GM19395 (cell line): ENCODE results near the gene VSX1.
A peak's percentile ranks its signal among the peaks of the same experiment; 100 is the strongest.

Experiments used
- ATAC-seq: cut with Tn5 transposase; IDR thresholded peaks from one replicate; pipeline ENCODE4 v1.9.1; 2021; ENCODE audit warnings: mild to moderate bottlenecking, moderate library complexity; ENCODE audit not compliant: unreplicated experiment

VSX1 gene

DNA sequence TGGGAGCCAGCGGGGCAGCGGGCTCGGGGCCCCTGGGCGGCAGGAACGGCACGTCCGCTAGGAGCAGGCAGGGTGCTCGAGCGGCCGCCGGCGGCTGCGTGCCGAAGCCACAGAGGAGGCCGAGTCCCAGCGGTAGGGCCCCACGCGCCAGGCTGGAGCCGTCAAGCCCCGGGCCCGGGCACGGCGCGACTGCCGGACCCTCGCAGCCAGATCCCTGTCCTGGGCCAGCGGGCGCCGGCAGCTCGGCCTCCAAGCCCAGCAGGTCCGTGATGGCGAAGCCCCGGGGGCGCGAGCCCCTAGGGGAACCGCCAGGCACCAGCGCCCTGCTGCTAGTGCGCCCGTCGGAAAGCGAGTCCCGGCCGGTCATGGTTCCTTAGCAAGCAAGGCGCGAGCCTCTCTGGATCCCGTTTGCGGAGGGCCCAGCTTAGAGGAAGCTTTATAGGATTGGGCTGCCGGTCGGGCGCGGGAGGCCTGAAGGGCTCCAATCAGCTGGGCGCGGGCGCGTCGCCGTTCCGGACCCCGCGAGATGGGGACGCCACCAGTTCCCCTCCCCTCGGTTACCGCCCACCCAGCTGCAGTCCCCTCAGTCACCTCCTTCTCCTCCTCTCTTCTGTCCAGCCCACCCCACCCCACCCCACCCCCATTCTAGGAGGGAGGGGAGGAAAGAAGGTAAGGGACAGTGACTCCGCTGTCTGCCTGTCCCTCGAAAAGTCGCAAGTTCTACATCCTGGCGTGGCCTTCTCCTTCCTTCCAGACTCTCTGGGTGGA is at the start of gene VSX1:
Gene VSX1, minus strand, starts transcription at position 412 of the 768 bp plus-strand sequence. Its CDS starts 45 bp downstream, at position 367.
- ATAC-seq: no peak

DNA sequence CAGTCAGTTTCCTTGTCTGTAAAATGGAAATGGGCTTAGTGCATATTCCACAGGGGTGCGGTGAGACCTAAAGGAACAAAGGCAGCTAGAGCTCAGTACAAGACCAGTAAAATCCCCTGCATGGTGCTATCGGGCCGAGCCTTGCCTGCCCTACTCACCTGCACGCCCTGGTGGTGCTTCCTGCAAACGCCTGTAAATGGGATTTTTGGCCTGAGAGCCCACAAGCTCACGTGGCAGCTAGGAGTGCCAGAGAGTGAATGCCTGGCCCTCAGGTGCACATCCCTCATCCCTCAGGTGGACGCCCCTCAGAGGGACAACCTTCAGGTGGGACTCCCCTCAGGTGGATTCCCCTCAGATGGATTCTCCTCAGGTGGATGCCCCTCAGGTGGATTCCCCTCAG is 48.0 kb upstream of the VSX1 start:
- ATAC-seq: no peak

DNA sequence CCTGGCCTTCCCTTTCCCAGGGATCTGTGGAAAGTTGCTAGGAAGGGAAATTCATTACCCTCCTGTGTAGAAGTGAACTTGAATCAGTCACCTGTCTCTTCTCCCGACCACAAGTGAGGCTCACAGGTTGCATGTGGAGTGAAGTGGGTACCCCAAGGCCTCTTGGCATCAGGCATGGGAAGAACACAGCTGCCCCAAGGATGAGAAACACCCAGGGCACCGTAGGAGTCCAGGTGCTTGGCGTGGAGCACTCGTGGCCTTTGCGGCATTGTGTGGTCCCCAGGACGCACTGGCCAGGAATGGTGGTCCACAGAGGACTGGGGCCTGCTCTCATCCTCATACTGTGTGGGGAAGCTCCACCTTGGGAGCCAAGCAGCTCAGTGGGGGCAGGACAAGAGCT is 47.5 kb upstream of the VSX1 start:
- ATAC-seq: no peak

DNA sequence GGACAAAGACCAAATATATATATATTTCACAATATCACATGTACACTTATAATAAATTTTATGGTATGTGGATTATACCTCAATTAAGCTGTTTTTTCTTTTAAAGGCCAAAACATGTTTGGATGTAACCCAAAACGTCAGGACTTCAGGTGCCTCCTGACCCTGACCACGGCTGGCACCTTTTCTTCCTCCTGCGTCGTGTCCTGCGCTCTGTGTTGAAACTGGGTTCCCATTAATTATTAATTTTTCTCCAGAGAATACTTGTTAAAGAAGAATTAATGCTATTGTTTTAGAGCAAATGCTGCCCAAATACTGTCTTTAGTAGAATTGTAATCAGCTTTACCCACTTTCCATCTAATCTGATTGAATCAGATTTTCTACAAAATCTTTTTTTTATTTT is 46.7 kb upstream of the VSX1 start:
- ATAC-seq: no peak

DNA sequence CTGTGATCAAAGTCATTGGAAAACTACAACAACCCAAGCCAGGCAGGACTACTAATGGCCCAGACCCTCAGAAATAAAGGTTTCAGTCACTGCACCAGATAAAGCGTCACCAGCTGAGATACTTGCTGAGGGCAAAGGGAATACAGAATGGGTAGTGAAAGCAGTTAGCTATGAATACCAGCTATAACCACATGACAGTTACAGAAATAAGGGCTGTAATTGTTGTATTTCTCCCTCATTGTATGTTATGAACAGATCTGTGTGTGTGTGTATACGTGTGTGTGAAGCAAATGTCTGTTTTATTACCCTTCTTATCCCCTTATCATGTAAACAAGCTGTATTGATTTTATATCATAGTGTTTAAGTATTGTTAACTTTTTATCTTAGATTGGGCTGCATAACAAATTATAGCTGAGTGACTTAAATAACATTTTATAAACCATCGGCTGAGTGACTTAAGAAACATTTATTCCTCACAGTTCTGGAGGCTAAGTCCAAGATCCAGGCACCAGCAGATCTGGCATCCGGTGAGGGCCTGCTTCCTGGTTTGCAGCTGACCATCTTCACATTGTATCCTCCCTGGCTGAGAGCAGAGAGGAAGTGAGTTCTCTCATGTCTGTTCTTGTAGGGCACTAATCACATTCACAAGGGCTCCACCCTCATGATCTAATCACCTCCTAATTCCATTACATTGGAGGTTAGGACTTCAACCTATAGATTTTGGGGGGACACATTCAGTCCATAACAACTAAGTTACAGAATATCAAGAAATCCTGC is 46.0 kb upstream of the VSX1 start:
- no peak for ATAC-seq

DNA sequence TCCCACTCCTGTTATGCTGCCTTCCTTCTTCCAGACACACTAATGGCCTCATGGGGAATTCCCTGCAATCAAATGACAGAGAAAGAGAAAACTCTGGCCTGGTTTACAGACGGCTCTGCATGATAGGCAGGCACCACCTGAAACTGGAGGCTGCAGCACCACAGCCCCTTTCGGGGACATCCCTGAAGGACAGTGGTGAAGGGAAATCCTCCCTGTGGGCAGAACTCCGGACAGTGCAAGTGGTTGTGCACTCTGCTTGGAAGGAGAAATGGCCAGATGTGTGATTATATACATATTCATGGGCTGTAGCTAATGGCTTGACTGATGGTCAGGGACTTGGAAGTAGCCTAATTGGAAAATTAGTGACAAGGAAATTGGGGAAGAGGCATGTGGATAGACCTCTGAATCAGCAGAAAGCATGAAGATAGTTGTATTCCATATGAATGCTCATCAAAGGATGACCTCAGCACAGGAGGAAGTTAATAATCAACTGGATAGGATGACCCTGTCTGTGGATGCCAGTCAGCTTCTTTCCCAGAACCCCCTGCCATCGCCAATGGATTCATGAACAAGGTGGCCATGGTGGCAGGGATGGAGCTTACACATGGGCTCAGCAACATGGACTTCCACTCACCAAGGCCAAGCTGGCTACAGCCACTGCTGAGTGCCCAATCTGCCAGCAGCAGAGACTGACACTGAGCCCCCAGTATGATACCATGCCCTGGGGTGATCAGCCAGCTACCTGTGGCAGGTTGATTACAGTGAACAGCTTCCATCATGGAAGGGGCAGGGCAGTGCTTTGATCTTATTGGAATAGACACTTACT is 44.5 kb upstream of the VSX1 start:
- no peak for ATAC-seq

DNA sequence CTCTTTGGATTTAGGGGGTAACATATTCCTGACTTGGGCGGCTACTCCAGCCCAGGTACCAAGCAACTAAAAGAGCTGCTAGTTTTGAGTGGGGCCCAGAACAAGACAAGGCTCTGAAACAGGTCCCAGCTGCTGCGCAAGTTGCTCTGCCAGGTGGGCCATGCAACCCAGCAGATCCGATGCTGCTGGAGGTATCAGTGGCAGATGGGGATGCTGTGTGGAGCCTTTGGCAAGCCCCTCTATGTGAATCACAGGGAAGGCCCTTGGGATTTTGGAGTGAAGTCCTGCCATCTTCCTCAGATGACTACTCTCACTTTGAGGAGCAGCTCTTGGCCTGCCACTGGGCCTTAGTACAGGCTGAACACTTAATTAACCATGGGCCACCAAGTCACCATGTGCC is 43.7 kb upstream of the VSX1 start:
- ATAC-seq: no peak

DNA sequence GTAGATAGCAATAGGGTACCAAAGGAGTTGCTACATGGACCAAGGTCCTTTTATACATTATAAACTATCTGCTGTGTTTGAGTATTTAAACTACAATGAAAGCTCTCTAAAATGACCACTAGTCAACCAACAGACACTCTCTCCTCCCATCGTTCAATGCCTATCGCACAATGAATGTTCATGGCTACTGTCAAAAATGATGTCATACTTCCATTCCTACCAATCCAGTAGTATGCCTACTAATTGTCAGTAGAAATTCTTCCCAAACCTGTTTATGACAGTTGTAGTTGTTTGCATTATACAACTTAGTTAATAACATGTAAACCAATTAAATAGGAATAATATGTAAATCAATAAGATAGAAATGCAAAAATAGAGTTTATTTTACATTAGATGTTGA is 39.0 kb upstream of the VSX1 start:
- ATAC-seq: no peak

DNA sequence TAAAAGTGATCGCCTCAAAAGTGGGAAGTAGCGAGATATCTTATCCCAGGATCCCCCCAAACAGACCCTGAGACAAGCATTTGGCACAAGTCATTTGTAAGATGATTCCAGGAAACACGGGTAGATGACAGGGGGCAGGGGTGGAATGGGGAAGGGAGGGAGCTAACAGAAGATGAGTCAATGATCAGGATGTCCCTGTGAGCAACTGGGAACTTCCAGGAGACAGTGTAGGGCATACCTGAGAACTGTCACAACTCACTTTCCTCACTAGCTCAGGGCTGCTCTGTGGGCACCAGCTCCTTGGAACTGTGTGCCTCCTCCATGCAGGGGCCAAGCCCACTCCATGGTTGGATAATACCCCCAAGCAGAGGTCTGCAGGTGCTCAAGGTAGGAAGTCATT is 38.5 kb upstream of the VSX1 start:
- ATAC-seq: no peak

DNA sequence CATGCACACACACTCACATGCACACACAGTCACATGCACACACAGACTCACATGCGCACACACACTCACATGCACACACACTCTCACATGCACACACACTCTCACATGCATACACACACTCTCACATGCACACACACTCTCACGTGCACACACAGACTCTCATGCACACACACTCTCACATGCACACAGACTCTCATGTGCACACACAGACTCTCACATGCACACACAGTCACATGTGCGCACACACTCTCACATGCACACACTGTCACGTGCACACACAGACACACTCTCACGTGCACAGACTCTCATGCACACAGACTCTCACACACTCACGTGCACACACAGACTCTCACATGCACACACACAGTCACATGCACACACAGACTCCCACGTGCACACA is 36.6 kb upstream of the VSX1 start:
- no peak for ATAC-seq

DNA sequence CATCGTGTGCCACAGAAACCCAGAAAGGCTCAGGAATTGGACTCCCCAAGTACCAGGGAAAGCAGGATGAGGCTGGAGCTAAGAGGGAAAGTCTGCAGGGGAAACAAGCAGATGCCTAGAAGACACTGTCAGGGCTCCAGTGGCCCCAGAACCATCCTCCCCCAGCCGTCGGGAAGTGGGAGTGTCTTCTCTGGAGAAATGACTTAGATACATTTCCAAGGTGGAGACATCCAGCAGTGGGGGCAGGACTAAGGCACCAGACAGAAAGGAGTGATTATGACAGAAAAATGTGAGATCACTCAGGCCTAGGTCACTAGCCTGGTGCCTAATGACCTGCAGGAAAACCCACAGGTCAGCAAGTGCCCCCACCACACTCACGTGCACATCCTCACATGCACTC is 36.0 kb upstream of the VSX1 start:
- no peak for ATAC-seq

DNA sequence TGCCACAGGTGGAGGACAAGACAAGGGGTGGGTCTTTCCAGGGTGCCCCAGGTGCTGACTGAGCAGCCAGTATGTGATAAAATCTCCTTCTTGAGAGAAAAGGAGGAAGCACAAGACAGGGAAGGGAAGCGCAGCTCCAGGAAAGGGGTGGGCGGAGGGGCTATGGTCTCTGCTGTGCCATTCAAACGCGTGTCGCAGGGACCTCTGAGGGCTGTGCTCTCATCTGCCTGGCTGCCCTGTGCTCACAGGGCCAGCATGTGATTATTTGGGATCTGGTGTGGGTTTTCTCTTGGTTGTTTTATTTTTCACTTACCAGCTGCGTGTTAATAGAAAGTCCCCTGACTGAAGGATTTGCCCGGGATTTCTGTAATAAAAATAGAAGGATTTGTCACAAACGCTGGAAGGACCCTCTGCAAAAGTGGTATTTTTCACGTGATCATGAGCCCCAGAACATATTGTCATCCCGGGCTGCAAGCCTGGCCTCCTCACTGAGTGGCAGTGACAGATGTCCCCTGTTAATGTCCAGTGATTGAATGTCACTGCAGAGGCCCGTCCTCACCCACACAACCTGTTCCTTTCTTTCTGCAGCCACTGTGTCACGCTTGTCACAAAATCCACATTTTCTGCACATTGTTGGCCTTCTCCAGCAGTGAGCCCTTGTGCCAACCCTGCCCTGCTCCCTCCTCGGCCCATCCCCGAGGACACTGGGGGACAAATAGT is 35.0 kb upstream of the VSX1 start:
- no peak for ATAC-seq

DNA sequence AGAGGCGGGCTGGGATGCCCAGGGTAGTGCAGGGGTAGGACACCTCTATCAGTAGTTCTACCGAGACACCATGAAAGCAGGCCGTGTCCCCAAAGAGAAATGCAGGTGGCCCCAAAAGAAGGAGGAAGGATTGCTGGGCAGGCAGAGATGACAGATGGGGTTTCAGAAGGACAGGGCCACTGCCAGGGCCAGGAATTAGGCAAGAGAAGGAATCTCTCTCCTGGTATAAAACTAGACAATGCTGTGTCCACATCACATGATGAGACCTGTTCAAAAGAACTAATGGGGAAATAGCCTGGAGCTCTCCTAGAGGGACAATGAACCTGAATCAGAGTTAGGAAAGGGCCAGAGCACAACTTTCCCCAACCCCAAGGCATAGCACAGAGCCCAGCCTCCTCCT is 21.6 kb upstream of the VSX1 start:
- ATAC-seq: no peak

DNA sequence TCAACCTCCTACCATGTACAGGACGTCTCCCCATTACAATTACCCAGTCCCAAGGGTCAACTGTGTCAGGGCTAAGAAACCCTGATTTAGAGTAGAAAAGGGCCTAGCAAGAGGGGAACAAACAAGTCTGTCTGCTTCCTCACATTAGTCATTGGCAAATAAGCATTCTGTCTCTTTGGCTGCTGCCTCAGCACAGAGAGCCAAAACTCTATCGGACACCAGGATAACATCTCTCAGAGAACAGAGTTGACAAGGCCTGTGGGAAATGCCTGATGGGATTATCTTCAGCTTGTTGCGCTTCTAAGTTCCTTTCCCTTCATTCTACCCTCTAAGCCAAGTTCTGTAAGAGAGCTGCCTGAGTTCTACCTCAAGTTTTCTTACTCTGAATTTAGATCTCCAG is 19.0 kb upstream of the VSX1 start:
- no peak for ATAC-seq

DNA sequence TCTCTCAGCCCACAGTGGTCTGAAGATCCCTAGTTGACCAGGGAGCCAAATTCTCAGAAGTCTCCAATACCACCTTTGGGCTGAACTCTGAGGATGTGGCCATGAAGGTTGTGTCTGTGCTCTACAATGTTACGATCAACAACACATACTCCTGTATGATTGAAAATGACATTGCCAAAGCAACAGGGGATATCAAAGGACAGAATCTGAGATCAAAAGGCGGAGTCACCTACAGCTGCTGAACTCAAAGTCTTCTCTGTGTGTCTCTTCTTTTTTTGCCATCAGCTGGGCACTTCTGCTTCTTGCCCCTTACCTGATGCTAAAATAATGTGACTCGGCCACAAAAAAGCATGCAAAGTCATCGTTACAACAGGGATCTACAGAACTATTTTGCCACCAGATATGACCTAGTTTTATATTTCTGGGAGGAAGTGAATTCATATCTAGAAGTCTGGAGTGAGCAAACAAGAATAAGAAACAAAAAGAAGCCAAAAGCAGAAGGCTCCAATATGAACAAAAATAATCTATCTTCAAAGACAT is 17.7 kb upstream of the VSX1 start:
- no peak for ATAC-seq

DNA sequence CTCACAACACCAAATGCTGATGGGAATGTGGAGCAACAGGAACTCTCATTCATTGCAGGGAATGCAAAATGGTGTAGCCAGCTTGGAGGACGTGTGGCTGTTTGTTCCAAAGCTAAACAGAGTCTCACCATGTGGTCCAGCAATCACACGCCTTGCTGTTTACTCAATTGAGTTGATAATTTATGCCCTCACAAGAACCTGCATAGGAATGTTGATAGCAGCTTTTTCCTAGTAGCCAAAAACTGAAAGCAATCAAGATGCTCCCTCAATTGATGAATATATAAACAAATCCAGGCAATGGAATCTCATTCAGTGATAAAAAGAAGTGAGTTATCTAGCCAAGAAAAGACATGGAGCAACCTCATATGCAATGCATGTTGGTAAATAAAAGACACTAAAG is 15.6 kb upstream of the VSX1 start:
- ATAC-seq: no peak

DNA sequence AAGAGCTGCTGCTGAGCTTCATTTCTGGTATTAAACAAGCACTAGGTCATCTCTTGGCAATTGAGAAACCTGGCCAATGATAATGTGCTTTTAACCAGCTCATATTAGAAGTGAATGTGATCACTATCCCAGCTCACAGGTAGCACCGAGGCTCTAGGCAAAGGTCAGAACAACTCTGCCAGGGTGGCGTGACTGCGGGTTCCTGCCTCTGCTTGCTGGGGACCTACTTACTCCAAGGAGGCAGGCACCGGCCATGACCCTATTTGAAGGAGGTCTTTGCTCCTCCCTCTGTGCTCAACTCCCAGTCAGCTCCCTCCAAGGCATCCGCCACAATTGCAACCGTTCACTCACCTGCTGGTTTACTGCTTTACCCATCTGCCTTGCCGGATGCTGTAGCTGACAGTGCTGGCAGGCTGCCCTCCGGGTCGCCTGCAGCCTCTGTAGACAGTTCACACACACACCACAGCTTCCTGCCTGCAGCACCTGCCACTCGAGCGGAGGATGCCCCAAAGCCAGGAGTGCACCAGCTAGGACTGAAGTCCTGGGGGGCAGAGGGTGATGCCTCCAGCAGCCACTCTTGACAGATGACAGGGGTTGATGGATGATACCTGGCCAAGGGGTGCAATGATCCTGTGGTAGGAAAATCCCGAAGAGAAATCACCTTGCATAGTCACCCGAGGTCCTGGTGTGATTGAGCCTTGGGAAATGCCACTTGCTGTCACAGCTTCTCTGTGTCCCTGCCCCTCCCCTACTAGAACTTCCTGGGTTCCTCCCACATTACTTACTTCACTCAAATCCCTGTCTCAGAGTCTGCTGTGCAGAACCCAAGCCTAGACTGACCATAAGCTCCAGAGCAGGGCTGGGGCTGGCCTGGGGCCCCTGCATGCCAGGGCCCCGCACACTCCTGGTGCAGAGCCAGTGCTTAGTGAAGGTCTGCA is 8.8 kb upstream of the VSX1 start:
- peak; percentile 60 for ATAC-seq

DNA sequence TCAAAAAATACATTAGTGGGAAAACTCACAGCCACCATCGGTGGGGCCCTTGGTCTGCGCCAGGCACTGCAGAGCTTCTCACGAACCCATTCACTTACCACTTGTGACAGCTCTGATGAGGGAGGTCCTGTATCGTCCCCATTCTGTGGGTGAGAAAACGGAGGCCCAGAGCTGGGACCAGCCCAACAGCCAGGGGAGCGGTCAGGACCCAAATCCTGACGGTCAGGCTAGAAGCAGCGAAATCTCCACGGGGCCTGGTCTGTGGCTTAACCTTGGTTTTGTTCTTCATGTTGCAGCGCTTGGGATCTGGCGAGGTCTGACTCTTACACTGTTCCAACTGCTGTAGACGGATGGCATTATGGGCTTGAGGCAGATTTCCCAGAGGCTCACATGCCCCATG is 7.7 kb upstream of the VSX1 start:
- ATAC-seq: no peak

DNA sequence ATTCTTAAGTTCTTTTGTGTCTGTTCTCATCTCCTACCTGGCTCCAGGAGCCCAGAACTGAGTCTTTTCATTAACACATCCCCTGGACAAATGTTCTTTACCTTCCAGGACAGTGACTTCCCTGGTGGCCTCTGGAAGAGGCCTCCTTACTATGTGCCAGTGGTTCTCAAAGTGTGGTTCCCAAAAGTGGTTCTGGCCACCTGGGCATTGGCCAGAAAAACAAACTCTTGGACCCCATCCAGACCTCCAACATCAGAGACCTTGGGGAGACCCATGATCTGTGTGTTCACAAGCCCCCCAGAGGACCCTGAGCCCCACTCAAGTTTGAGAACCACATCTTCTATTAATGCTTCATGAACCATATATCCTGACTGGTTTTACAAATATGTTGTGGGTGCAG is 7.2 kb upstream of the VSX1 start:
- ATAC-seq: no peak

DNA sequence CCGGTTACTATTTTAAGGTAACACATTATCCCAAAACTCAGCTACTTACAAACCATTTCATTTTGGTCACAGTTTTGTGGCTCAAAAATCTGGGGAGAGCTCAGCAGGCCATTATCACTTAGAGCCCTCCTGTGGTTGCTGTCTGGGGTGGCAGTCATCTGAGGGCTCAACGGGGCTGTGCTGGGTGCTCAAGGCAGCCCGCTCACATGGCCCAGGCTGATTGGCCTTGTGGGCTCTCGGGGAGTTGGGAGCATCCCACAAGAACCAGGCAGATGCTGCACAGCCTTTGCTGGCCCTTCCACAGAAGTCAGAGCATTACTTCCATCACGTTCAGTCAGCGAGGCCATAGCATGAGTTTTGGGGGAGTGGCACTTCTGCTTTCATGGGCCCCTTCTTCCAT is 6.3 kb upstream of the VSX1 start:
- ATAC-seq: no peak
